Kidney tubule cell (primary cell): ENCODE measurements around the gene CD300LB.
A peak's percentile ranks its signal among the peaks of the same experiment; 100 is the strongest.
"Not testable (repeated sequence)": the region's sequence is repeated elsewhere in the genome, so short reads cannot be mapped to it uniquely, and the experiment has no call there.

Experiments used
- DNase-seq: peaks from one replicate; pipeline ENCODE4 v3.0.0-alpha.2; 2018; ENCODE audit warnings: low spot score

The CD300LB gene

GRCh38 chr17:74493331-74493833, 37.9 kb downstream of the CD300LB start:
- DNase-seq: peak; percentile 65

GRCh38 chr17:74491626-74492025, 39.6 kb downstream of the CD300LB start:
- peak; percentile 6 for DNase-seq

DNA sequence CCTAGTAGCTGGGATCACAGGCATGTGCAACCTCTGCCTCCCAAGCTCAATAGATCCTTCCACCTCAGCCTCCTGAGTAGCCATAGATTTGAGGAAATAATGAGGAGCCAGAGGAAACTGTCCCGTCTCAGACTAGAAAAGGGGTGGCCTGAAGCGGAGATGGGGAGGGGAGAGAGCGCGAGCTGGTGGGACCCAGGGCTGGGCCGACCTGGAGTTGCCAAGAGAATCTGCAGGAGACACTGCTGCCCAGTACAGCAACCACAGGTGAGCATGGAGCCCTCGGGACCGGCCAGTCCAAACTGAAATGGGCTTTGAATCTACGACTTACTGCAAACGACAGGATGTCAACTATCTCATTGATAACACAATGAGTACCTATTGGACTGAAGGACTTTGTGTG, 40.6 kb downstream of the CD300LB start:
- no peak for DNase-seq

DNA sequence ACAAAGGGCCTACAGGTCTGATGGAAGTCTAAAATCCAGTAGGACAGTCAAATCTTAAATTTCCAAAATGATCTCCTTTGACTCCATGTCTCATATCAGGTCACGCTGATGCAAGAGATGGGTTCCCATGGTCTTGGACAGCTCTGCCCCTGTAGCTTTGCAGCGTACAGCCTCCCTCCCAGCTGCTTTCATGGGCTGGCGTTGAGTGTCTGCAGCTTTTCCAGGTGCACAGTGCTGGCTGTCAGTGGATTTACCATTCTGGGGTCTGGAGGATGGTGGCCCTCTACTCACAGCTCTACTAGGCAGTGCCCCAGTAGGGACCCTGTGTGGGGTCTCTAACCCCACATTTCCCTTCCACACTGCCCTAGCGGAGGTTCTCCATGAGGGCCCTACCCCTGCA, 43.0 kb downstream of the CD300LB start:
- DNase-seq: not testable (repeated sequence)

DNA sequence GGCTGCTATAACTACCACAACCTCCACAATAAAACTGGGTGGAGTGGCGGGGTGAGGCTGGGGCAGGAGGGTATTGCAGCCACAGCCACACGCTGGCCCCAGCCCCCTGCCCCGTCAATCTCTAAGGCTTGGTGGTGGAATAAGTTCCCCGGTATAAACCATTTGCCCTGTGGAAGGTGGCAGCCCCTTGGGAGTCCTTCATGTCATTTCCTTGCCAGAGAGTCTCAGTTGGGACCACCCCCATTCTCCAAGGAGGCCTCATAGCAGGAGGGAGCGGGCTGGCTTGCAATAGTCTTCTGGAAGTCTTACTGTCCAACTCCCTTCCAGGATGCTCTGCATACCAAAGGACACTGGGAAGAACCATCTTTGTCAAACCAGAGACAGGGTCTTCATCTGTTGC, 45.4 kb downstream of the CD300LB start:
- DNase-seq: no peak

DNA sequence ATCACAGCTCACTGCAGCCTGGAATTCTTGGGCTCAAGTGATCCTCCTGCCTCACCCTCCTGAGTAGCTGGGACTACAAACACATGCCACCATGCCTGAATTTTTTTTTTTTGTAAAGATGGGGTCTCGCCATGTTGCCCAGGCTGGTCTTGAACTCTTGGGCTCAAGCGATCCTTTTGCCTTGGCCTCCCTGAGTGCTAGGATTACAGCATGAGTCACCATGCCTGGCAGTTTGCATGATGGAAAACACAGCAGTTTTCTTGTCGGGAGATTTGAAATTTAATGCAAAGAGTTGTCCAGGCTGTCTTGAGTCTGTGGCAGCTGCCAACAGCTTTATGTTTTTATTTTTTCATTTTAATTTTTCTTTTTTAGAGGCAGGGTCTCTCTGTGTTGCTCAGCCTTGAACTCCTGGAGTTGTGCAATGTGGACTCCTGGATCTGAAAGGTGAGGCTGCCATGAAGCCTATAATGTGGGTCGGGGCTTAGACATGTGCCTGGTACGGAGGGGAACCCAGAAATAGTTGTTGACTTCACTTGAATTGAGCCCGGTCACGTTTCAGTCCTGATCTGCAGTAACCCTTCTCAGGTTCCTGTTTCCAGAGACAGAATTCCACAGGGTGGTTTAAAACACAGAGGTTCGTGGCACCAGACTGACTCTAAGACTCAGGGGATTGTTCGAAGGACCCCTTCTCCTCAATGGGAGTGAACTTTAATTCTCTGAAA, 46.1 kb downstream of the CD300LB start:
- no peak for DNase-seq

DNA sequence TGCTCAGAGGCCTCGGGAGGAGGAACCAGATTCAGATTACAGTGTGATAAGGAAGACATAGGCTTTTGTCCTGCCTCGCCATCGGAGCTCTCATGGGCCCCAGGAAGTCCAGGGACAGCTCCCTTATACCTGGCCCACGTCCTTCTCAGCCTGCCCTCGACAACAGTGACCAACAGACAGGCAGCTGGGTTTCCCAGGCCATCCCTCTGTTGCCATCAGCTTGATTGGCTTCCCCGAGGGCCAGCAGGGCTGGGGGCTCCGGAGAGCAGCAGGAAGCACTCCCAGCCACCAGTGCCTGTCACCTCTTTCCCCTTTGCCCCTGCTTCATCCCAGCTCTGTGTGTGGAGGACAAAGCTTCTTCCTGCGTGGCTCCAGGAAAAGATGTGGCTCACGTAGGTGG, 47.2 kb downstream of the CD300LB start:
- no peak for DNase-seq

DNA sequence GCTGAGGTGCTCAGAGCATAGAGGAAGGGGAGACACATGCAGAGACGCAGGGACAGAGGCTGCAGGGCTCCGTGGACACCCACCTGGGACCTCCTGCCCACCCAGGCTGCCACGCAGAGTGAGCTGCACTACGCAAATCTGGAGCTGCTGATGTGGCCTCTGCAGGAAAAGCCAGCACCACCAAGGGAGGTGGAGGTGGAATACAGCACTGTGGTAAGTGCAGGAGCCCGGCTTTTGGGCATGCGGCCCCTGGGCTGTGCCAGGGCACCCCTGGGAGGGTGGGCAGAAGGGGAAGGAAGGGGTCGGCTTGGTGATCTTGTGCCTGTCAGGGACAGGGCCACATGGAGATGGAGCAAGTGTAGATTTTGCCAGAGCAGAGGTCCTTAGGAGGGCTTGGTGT, 49.7 kb downstream of the CD300LB start:
- no peak for DNase-seq

DNA sequence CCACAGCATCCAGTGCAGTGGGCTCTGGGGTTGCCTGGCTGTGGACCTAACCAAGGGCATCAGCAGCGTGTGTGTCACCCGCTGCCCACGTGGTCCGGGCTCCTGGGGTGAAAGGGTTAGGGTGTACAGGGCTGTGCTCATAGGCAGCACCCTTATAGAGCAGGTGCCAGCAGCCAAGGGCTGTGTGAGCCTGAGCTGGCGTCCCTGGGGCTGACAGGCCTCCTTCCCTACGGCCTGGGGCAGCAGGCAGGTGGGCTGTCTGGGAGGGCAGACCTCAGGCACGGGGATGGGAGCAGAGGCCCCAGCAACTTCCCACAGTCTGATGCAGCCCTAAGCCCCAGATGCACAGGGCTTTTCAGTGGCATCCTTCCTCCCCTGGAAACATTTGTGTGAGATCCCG, 51.0 kb downstream of the CD300LB start:
- no peak for DNase-seq

GRCh38 chr17:74478420-74479100, 52.7 kb downstream of the CD300LB start:
- DNase-seq: no peak

GRCh38 chr17:74477411-74477810, 53.9 kb downstream of the CD300LB start:
- no peak for DNase-seq

GRCh38 chr17:74475189-74475588, 56.1 kb downstream of the CD300LB start:
- no peak for DNase-seq

- no peak for DNase-seq
Measured at GRCh38 chr17:74474043-74474792, 57.1 kb downstream of the CD300LB start.

- DNase-seq: no peak
Measured at GRCh38 chr17:74473294-74473693, 58.0 kb downstream of the CD300LB start.

DNA sequence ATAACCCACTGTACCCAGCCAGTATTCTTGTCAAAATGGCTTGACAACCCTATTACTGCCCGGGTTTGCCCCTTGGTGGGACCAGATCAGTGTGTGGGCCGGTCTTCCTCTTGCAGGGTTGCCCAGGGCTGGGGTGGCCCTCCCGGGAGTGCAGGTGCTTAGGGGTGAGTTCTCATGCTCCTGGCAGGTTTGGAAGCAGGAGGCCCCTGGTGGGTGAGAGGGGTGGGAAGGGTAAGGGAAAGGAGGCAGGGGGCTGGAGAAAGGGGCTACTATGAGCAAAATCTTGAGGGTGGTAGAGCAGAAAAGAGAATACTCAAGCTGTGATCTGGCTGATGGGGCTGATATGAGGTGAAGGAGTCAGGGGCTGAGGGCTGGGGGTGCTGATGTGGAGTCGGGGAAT, 58.4 kb downstream of the CD300LB start:
- no peak for DNase-seq

DNA sequence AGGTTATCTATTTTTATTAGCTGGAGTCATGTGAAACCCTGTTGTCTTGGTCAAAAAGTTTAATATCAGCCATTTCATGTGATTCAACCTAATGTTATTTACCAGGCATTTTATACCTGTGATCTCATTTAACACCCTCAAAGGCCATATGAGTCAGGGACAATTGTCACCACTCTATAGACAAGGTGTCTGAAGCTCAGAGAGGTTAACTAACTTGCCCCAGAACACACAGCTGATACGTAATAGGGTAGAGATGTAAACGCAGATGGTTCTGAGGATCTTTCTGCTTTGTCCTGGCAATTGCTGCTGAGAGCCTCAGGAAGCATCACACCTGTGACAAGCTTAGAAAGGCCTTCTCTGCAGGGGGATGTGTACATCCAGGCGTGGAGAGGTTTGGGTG, 59.9 kb downstream of the CD300LB start:
- peak; percentile 13 for DNase-seq
